Aorta (tissue), 5 donors: ENCODE data around the gene RAF1. TPM values are rescaled to one million over a fixed set of nuclear protein-coding genes. Genes with fewer than 3 reads are reported as not detected.
"Not testable (repeated sequence)": the region's sequence is repeated elsewhere in the genome, so short reads cannot be mapped to it uniquely, and the experiment has no call there.

ENCODE experiments used
- ATAC-seq: fragments of 200-7000 bp; cut with Tn5 transposase; one replicate; pipeline ENCODE4 v1.9.1; 2022; ENCODE audit warnings: moderate library complexity; ENCODE audit not compliant: low FRiP score
- DNase-seq, 2 donors: peaks; one replicate each; pipeline ENCODE4 v3.0.0-alpha.2; 2020
- H3K27ac ChIP-seq, 2 donors: one replicate each; pipeline ENCODE4 v1.5.1; 2013; ENCODE audit warnings: low read length in 2 of 2, mild to moderate bottlenecking in 2 of 2, moderate library complexity in 2 of 2, control low read depth in 1 of 2, inconsistent platforms in 1 of 2, low read depth in 1 of 2
- H3K27me3 ChIP-seq, 2 donors: one replicate each; pipeline ENCODE4 v1.6.1; 2013; ENCODE audit warnings: control low read depth in 1 of 2, low read length in 1 of 2, mild to moderate bottlenecking in 1 of 2, moderate library complexity in 1 of 2; ENCODE audit not compliant: insufficient read depth in 2 of 2, control insufficient read depth in 1 of 2
- H3K36me3 ChIP-seq, 2 donors: one replicate each; pipeline ENCODE4 v1.6.1; 2013; ENCODE audit warnings: control low read depth in 1 of 2, low read length in 1 of 2, mild to moderate bottlenecking in 1 of 2; ENCODE audit not compliant: insufficient read depth in 2 of 2, control insufficient read depth in 1 of 2
- H3K4me1 ChIP-seq, 2 donors: one replicate each; pipeline ENCODE4 v1.6.1; 2013; ENCODE audit warnings: low read length in 2 of 2, control low read depth in 1 of 2, mild to moderate bottlenecking in 1 of 2, moderate library complexity in 1 of 2; ENCODE audit not compliant: insufficient read depth in 2 of 2, control insufficient read depth in 1 of 2
- H3K4me3 ChIP-seq, 2 donors: one replicate each; pipeline ENCODE4 v1.5.1; 2013; ENCODE audit warnings: low read length in 2 of 2, control low read depth in 1 of 2, mild to moderate bottlenecking in 1 of 2
- H3K9me3 ChIP-seq: one replicate; pipeline ENCODE4 v1.6.1; 2013; ENCODE audit warnings: mild to moderate bottlenecking, low read length; ENCODE audit not compliant: control insufficient read depth
- WGBS, 2 donors: extraction: QIAGEN DNeasy Blood & Tissue Kit; methylation state at CpG; one replicate each; pipeline ENCODE4 v1.1.7; 2013; 5-methylcytosine and 5-hydroxymethylcytosine counted together
- intact Hi-C, 2 donors: fragments of 100-400 bp; cut with DNase I; formaldehyde crosslinking; loops; one replicate each; pipeline versions ENCODE4 v1.14.2 to v1.15.0; 2022
- polyA plus RNA-seq, 2 donors: library from polyadenylated mRNA; stranded (reverse); fragments of 200-250 nt; gene quantifications; one replicate each; pipeline ENCODE4 v1.2.3, GENCODE V29; 2013
- total RNA-seq, 2 donors: library from RNA; stranded (reverse); fragmentation: NEBNext Ultra II Directional; extraction: Animal tissue kit (Norgen Biotek cat#: 25700); gene quantifications; one replicate each; pipeline ENCODE4 v1.2.1, GENCODE V29; 2021
- donor health status: healthy with polysubstance abuse.
- donor health status: Bipolar disorder and iron deficiency.
- donor health status: DM: no; HTN: no; CAD: no.
- donor health status: DM: no; HTN: no; CAD: no.
- donor health status: DM: yes; HTN: yes; CAD: no.

RAF1 gene
- total and polyA plus RNA-seq, 4 donors: 57.0 to 117 (median 89.7) TPM

DNA sequence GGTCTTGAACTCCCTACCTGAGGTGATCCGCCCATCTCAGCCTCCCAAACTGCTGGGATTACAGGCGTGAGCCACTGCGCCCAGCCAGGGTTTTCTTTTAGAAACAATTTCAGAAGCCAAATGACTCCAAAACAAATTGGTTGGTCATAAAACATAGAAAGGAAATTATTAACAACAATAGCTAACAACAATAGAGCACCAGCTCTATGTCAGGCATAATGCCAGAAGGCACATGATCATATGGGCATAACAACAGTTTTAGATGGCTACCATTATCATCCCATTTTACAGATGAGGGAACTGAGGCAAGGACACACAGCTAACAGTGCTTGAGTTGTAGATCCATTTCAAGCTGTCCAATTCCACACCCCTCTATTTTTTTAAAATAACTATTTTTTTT, 22.2 kb upstream of the RAF1 start:
- ATAC-seq: no peak
- 90 to 97% methylated on average over 3 of the region's 3 CpGs for WGBS, 2 donors
- no peak overlapping the region for H3K27ac ChIP-seq

GRCh38 chr3:12681943-12682390, 18.1 kb upstream of the RAF1 start:
- Histone ChIP-seq H3K36me3 (no peaks in the 10 kb centered on the region), H3K4me1 (no peaks in the 10 kb centered on the region), H3K9me3 (no peaks in the 10 kb centered on the region), H3K27me3 (no peaks in the 10 kb centered on the region), H3K27ac (peak overlapping the region in 1 of 2 donors; percentile 4), H3K4me3 (no peak overlapping the region)
- intact Hi-C loops: no loop called here
- WGBS, 2 donors: 93 to 95% methylated on average over 1 of the region's 1 CpG
- peak; percentile 78 for ATAC-seq
- DNase-seq: no peak

More for the DNA sequence above, 22.2 kb upstream of the RAF1 start:
- intact Hi-C loops: no loop called here
- Histone ChIP-seq H3K36me3 (no peaks in the 10 kb centered on the region), H3K9me3 (no peaks in the 10 kb centered on the region), H3K4me1 (no peaks in the 10 kb centered on the region), H3K4me3 (no peak overlapping the region), H3K27me3 (no peaks in the 10 kb centered on the region)
- DNase-seq: no peak

GRCh38 chr3:12681089-12681942, 17.4 kb upstream of the RAF1 start:
- peak overlapping the region in 1 of 2 donors; percentile 4 for H3K27ac ChIP-seq
- 91 to 94% methylated on average over 4 of the region's 4 CpGs for WGBS, 2 donors
- peak; percentile 48 for ATAC-seq

GRCh38 chr3:12679468-12679867, 15.6 kb upstream of the RAF1 start:
- no peaks in the 10 kb centered on the region for H3K36me3 ChIP-seq
- WGBS, 2 donors: 79 to 82% methylated on average over 6 of the region's 6 CpGs
- no peak overlapping the region for H3K27ac ChIP-seq
- no peaks in the 10 kb centered on the region for H3K27me3 ChIP-seq
- no peaks in the 10 kb centered on the region for H3K4me1 ChIP-seq
- no peak overlapping the region for H3K4me3 ChIP-seq
- intact Hi-C loops: no loop called here
- ATAC-seq (no peak), DNase-seq (no peak)
- H3K9me3 ChIP-seq: no peaks in the 10 kb centered on the region

More at GRCh38 chr3:12681089-12681942, 17.4 kb upstream of the RAF1 start:
- H3K27me3 ChIP-seq: no peaks in the 10 kb centered on the region
- no peaks in the 10 kb centered on the region for H3K36me3 ChIP-seq
- H3K4me1 ChIP-seq: no peaks in the 10 kb centered on the region
- intact Hi-C loops: no loop called here
- no peak for DNase-seq
- no peaks in the 10 kb centered on the region for H3K9me3 ChIP-seq
- H3K4me3 ChIP-seq: no peak overlapping the region

GRCh38 chr3:12677616-12678015, 13.7 kb upstream of the RAF1 start:
- DNase-seq (peak in 1 of 2 donors; percentile 32), ATAC-seq (no peak)
- no peaks in the 10 kb centered on the region for H3K4me1 ChIP-seq
- no peak overlapping the region for H3K27ac ChIP-seq
- intact Hi-C loops: no loop called here
- WGBS, 2 donors: 79 to 86% methylated on average over 6 of the region's 6 CpGs
- H3K36me3 ChIP-seq: no peaks in the 10 kb centered on the region
- H3K9me3 ChIP-seq: no peaks in the 10 kb centered on the region
- H3K4me3 ChIP-seq: no peak overlapping the region
- no peaks in the 10 kb centered on the region for H3K27me3 ChIP-seq

GRCh38 chr3:12675115-12675810, 11.3 kb upstream of the RAF1 start:
- Histone ChIP-seq H3K4me1 (no peaks in the 10 kb centered on the region), H3K36me3 (no peaks in the 10 kb centered on the region), H3K9me3 (no peaks in the 10 kb centered on the region), H3K27me3 (no peaks in the 10 kb centered on the region), H3K27ac (no peak overlapping the region), H3K4me3 (no peak overlapping the region)
- DNase-seq: no peak
- ATAC-seq: no peak
- 89 to 93% methylated on average over 9 of the region's 9 CpGs for WGBS, 2 donors
- intact Hi-C loops: no loop called here

- H3K4me1 ChIP-seq, DNase-seq, intact Hi-C loops, H3K9me3 ChIP-seq, H3K27me3 ChIP-seq, H3K27ac ChIP-seq, H3K4me3 ChIP-seq, ATAC-seq, H3K36me3 ChIP-seq: not testable (repeated sequence)
- WGBS, 2 donors: 72 to 75% methylated on average over 9 of the region's 10 CpGs
Measured at GRCh38 chr3:12673956-12674736, 10.2 kb upstream of the RAF1 start.

DNA sequence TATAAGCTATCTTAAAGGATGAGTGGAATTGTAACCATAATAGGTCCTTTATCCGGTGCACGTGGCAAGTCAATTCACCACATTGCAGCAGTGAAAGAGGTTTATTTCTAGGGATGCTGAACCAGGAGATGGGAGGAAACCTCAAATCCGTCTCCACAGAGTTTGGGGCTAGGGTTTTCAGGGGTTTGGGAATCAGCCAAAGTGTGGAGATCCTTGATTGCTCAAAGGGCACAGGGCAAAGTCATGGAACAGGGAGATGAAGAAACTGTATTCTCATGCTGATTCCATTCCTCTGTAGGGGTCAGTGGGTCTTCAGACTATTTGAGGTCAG, 7.2 kb upstream of the RAF1 start:
- intact Hi-C loops: no loop called here
- Histone ChIP-seq H3K27me3 (no peaks in the 10 kb centered on the region), H3K4me3 (no peak overlapping the region), H3K9me3 (no peaks in the 10 kb centered on the region), H3K36me3 (no peaks in the 10 kb centered on the region), H3K4me1 (no peaks in the 10 kb centered on the region), H3K27ac (no peak overlapping the region)
- 90 to 95% methylated on average over 3 of the region's 3 CpGs for WGBS, 2 donors
- DNase-seq: no peak
- ATAC-seq: no peak
